SH-SY5Y (cell line): ENCODE measurements around the gene ACBD4.

ENCODE experiments used
- GATA2 ChIP-seq: IDR thresholded peaks from 2 replicates; pipeline ENCODE4 v1.6.1; 2011; ENCODE audit warnings: mild to moderate bottlenecking, low read depth, low read length
- GATA3 ChIP-seq: IDR thresholded peaks from 2 replicates; pipeline ENCODE4 v1.6.1; 2011; ENCODE audit warnings: low read depth, mild to moderate bottlenecking, low read length, moderate library complexity

DNA sequence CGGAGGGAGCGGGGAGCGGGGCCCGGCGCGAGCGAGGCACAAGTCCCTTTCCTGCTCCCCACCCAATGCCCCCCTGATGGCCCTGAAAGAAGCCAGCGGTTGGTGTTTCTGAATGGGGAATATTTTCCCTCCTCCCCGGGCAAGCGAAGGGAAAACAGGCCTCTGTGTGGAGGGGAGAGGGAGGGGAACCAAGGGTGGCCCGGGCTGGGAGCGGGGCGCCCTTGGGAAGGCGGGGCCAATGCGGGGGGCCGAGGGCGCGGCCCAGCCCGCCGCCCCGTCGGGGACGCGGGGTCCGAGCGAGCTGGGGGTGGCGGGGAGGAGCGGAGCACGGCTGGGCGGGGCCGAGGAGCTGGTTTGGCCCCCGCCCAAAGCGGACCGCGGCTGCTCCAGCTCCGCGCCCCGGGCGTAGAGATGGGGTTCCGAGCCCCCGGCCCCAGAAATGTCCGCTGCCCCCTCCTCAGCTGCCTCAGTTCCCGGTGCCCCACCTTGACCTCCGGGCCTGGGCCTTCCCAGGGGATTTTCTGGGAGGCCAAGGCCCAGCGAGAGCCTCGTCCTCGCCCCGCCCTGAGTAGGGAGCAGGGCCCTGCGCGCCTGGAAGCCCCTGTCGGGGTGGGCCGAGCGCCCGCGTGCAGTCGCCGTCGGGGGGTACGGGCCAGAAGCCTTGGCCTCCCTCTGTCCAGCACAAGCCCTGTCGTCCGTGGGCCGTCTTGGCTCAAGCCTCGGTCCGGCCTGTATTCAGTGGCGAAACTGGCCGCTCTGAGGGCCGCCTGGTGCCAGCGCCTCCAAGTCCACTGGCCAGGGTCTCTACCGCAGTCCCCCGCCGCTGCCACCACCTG is 8.9 kb downstream of the ACBD4 start:
- TF ChIP-seq GATA3 (no peak), GATA2 (no peak)
